IPS-15b (cell line): Measurements from ENCODE around the gene C1GALT1.
"Not testable (repeated sequence)": the region's sequence is repeated elsewhere in the genome, so short reads cannot be mapped to it uniquely, and the experiment has no call there.

Source experiments
- H3K27me3 ChIP-seq: one replicate; pipeline ENCODE4 v1.6.1; 2013; ENCODE audit warnings: low read length; ENCODE audit not compliant: control insufficient read depth, insufficient read depth
- H3K36me3 ChIP-seq: one replicate; pipeline ENCODE4 v1.6.1; 2013; ENCODE audit warnings: low read length; ENCODE audit not compliant: control insufficient read depth, insufficient read depth
- H3K4me1 ChIP-seq: one replicate; pipeline ENCODE4 v1.6.1; 2013; ENCODE audit warnings: mild to moderate bottlenecking, low read length; ENCODE audit not compliant: control insufficient read depth, insufficient read depth
- H3K4me3 ChIP-seq: one replicate; pipeline ENCODE4 v1.5.1; 2013; ENCODE audit warnings: low read depth, low read length
- H3K9ac ChIP-seq: one replicate; pipeline ENCODE4 v1.6.1; 2013; ENCODE audit warnings: low read depth, mild to moderate bottlenecking, low read length
- H3K9me3 ChIP-seq: one replicate; pipeline ENCODE4 v1.6.1; 2013; ENCODE audit warnings: mild to moderate bottlenecking, low read length; ENCODE audit not compliant: control insufficient read depth, insufficient read depth

The C1GALT1 gene

DNA sequence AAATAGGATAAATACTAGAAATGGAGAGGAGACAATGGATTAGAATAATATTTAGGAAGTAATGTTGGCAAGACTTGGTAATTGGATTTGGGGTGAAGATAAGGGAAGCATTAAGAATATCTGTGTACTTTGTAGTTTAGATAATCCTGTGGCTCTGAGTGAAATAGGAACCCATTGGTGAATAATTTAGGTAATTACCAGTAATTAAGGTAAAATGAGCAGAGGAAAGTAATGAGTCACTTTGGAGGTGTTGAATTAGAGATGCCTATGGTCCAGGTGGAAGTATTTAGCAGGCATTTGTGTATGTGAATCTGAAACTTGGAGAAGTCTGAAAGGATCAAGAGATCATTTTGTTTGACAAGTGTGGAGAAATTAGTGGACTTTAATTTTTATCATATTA lies 5.7 kb downstream of the C1GALT1 start:
- Histone ChIP-seq H3K4me1 (peaks cover 28% of the 10 kb centered on the region), H3K9ac (no peak overlapping the region), H3K9me3 (peaks cover 6% of the 10 kb centered on the region), H3K27me3 (no peaks in the 10 kb centered on the region), H3K4me3 (no peak overlapping the region), H3K36me3 (peaks cover 3% of the 10 kb centered on the region)

DNA sequence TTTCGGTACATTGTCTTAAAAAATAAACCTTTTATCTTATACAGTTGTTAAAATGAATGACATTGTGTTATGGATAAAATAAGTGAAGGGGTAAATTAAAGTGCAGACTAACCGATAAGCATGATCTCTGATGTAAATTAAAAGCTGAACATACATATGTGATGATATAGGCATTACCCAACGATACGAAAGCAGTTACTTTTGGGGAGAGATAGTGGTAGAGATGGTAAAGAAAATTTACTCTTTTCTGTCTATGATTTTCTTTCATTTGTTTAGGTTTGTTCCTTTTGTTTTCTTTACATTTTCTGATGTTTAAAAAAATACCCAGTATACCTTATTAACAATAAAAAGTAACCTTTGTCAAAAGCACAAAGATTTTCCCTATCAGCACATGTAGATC lies 6.4 kb downstream of the C1GALT1 start:
- H3K36me3 ChIP-seq, result peaks cover 3% of the 10 kb centered on the region
- H3K9me3 ChIP-seq, result peaks cover 6% of the 10 kb centered on the region
- no peak overlapping the region for H3K9ac ChIP-seq
- H3K4me1 ChIP-seq, result peaks cover 28% of the 10 kb centered on the region
- no peaks in the 10 kb centered on the region for H3K27me3 ChIP-seq
- H3K4me3 ChIP-seq, result no peak overlapping the region

DNA sequence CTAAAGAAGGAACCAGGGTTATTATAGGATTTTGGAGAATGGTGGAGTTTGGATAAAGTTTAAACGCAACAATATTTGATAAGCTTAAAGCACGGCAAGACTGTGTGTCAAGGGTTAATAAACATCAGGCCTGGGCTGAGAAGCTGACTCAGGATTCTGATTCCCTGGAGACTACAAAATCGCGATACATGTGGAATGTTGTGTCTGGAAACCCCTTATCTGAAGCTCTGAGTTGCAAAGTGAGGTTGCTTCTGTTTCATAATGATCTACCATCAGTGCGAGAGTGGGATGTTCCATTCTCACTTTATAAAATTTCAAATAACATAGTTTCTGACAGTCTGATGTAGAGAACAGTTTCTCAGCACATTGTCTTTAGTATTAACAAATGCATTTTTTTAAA lies 7.8 kb downstream of the C1GALT1 start:
- H3K27me3 ChIP-seq, result no peaks in the 10 kb centered on the region
- H3K36me3 ChIP-seq, result peaks cover 3% of the 10 kb centered on the region
- no peak overlapping the region for H3K9ac ChIP-seq
- H3K9me3 ChIP-seq, result peaks cover 6% of the 10 kb centered on the region
- peaks cover 26% of the 10 kb centered on the region for H3K4me1 ChIP-seq
- H3K4me3 ChIP-seq, result no peak overlapping the region

DNA sequence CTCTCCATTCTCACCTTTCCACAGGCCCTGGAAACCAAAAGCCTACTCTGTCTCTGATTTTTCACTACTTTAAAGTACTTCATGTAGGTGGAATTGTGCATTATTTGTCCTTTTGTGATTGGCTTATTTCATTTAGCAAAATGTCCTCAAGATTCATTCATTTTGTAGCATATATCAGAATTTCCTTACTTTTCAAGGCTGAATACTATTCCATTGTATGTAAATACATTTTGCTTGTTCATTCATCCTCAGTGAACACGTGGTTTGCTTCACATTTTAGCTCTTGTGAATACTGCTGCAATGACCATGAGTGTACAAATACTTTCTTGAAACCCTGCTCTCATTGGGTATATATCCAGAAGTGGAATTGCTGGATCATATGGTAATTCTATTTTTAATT lies 8.8 kb downstream of the C1GALT1 start:
- Histone ChIP-seq H3K4me3 (no peak overlapping the region), H3K9me3 (peaks cover 6% of the 10 kb centered on the region), H3K9ac (no peak overlapping the region), H3K27me3 (no peaks in the 10 kb centered on the region), H3K4me1 (peaks cover 16% of the 10 kb centered on the region), H3K36me3 (peaks cover 3% of the 10 kb centered on the region)

DNA sequence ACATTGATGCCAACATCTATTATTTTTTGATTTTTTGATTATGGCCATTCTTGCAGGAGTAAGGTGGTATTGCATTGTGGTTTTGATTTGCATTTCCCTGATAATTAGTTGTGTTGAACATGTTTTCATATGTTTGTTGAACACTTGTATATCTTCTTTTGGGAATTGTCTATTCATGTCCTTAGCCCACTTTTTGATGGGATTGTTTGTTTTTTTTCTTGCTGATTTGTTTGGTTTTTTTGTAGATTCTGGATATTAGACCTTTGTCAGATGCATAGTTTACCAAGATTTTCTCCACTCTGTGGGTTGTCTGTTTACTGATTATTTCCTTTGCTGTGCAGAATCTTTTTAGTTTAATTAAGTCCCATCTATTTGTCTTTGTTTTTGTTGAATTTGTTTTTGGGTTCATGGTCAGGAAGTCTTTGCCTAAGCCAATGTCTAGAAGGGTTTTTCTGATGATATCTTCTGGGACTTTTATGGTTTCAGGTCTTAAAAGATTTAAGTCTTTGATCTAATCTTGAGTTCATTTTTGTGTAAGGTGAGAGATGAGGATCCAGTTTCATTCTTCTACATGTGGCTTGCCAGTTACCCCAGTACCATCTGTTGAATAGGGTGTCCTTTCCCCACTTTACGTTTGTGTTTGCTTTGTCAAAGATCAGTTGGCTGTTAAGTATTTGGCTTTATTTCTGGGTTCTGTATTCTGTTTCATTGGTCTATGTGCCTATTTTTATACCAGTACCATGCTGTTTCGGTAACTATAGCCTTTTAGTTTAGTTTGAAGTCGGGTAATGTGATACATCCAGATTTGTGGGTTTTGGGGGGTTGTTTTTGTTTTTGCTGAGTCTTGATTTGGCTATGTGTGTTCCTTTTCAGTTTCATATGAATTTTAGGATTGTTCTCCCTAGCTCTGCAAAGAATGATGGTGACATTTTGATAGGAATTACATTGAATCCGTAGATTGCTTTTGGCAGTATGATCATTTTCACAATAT lies 10.7 kb downstream of the C1GALT1 start:
- H3K9me3 ChIP-seq, result not testable (repeated sequence)

DNA sequence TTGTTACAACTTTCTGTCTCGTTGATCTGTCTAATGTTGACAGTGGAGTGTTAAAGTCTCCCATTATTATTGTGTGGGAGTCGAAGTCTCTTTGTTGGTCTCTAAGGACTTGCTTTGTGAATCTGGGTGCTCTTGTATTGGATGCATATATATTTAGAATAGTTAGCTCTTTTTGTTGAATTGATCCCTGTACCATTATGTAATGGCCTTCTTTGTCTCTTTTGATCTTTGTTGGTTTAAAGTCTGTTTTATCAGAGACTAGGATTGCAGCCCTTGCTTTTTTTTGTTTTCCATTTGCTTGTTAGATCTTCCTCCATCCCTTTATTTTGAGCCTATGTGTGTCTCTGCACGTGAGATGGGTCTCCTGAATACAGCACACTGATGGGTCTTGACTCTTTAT lies 17.2 kb downstream of the C1GALT1 start:
- H3K9ac ChIP-seq, H3K27me3 ChIP-seq, H3K4me3 ChIP-seq, H3K36me3 ChIP-seq, H3K9me3 ChIP-seq: not testable (repeated sequence)
- H3K4me1 ChIP-seq, result peaks cover 11% of the 10 kb centered on the region

More for the DNA sequence above, 10.7 kb downstream of the C1GALT1 start:
- H3K4me1 ChIP-seq, H3K36me3 ChIP-seq, H3K9ac ChIP-seq, H3K4me3 ChIP-seq, H3K27me3 ChIP-seq: not testable (repeated sequence)

DNA sequence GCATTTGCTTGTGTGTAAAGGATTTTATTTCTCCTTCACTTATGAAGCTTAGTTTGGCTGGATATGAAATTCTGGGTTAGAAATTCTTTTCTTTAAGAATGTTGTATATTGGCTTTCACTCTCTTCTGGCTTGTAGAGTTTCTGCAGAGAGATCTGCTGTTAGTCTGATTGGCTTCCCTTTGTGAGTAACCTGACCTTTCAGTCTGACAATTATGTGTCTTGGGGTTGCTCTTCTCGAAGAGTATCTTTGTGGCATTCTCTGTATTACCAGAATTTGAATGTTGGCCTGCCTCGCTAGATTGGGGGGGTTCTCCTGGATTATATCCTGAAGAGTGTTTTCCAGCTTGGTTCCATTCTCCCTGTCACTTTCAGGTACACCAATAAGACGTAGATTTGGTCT lies 17.9 kb downstream of the C1GALT1 start:
- not testable (repeated sequence) for H3K4me3 ChIP-seq, H3K27me3 ChIP-seq, H3K9ac ChIP-seq, H3K9me3 ChIP-seq, H3K36me3 ChIP-seq
- peaks cover 11% of the 10 kb centered on the region for H3K4me1 ChIP-seq

DNA sequence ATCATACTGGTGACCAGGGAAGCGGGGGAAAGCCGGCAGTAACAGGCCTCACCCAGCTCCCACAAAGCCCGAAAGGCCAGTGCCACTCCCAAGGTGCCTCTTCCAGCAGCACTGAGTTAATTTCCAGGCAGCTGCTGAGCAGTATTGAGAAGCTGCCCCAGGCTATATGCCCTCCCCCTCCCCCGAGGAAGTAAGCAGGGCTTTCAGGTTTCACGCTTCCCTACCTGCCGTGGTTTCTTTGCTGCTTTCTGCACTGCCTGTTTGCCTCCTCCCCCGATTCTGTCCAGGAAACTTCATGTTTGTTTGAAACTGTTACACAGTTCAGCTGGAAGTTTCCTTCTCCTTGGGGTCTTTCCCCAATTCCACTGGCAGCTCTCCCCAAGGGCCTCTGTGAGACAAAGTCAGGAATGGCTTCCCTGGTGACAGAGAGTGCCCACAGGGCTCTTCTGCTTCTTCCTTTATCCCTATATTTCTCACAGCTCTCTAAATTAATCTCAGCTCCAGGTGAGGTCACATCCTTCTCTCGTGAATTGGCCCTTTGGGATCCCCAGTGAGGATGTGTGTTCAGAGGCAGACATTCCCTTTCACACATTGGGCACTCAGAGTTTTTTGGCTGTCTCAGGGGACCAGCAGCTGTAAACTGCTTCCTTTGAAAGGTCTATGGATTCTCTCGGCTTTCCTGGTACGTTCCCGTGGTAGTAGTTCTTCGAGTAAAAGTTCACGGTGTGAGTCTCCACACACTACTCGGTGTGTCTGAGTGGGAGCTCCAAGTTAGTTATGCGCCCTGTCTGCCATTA lies 19.4 kb downstream of the C1GALT1 start:
- H3K27me3 ChIP-seq, result no peaks in the 10 kb centered on the region
- H3K9me3 ChIP-seq, result no peaks in the 10 kb centered on the region
- H3K4me3 ChIP-seq, result no peak overlapping the region
- peaks cover 13% of the 10 kb centered on the region for H3K4me1 ChIP-seq
- no peak overlapping the region for H3K9ac ChIP-seq
- H3K36me3 ChIP-seq, result no peaks in the 10 kb centered on the region

DNA sequence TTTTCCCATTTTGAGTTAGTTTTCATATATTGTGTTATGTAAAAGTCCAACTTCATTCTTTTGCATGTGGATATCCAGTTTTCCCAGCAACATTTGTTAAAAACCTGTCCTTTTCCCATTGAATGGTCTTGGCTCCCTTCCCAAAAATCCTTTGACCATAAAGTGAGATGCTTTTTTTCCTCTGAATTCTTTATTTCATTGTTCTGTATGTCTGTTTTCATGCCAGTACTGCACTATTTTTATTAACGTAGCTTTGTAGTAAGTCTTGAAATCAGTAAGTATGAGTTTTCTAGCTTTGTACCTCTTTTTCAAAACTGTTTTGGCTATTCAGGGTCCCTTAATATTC lies 20.0 kb downstream of the C1GALT1 start:
- H3K4me3 ChIP-seq, result no peak overlapping the region
- no peak overlapping the region for H3K9ac ChIP-seq
- H3K4me1 ChIP-seq, result peaks cover 16% of the 10 kb centered on the region
- no peaks in the 10 kb centered on the region for H3K27me3 ChIP-seq
- no peaks in the 10 kb centered on the region for H3K9me3 ChIP-seq
- H3K36me3 ChIP-seq, result no peaks in the 10 kb centered on the region

DNA sequence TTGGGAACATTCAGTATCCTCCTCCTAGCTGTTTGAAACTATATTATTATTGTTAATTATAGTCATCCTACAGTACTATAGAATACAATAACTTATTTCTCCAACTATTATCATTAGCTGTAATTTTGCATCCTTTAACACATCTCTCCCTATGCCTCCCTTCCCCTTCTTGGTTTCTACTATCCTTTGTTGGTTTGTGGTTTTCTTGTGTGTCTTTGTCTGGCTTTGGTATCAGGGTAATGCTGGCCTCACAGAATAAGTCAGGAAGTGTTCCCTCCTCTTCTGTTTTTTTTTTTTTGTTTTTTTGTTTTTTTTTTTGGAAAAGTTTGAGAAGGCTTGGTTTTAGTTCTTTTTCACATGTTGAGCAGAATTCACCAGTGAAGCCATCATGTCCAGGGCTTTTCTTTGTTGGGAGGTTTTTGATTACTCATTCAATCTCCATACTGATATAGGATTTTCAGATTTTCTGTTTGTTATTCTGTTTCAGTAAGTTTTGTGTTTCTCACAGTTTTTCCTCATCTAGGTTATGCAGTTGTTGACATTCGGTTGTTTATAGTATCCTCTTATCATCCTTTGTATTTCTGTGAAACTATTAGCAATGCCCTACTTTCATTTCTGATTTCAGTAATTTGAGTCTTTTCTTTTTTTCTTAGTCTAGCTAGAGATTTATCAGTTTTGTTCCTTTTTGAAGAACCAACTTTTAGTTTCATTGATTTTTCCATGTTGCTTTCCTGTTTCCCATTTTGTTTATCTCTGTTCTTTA lies 21.6 kb downstream of the C1GALT1 start:
- Histone ChIP-seq H3K9me3 (no peaks in the 10 kb centered on the region), H3K9ac (no peak overlapping the region), H3K27me3 (no peaks in the 10 kb centered on the region), H3K36me3 (no peaks in the 10 kb centered on the region), H3K4me1 (peaks cover 29% of the 10 kb centered on the region), H3K4me3 (no peak overlapping the region)

DNA sequence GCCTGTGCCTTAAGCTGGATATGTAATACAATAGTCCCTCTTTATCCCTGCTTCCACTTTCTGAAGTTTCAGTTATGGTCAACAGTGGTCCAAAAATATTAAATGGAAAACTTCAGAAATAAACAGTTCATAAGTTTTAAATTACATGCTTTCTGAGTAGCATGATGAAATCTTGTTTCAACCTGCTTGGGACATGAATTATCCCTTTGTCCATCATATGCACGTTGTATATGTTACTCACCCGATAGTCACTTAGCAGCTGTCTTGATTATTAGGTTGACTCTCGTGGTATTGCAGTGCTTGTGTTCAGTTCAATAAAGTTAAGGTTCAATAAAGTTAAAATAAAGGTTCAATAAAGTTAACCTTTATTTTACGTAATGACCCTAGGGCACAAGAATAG lies 25.5 kb downstream of the C1GALT1 start:
- Histone ChIP-seq H3K36me3 (no peaks in the 10 kb centered on the region), H3K9ac (no peak overlapping the region), H3K4me3 (no peak overlapping the region), H3K4me1 (peaks cover 49% of the 10 kb centered on the region), H3K9me3 (no peaks in the 10 kb centered on the region), H3K27me3 (no peaks in the 10 kb centered on the region)
